Activated naive CD4-positive, alpha-beta T cell treated with anti-CD3 and anti-CD28 coated beads, Interleukin-2, amount 10 ng/mL, durations not matched to agents 7 days and 5 days (primary cell): ENCODE results near the gene ARHGEF2.
"Not testable (repeated sequence)": the region's sequence is repeated elsewhere in the genome, so short reads cannot be mapped to it uniquely, and the experiment has no call there.

ENCODE experiments used
- CTCF ChIA-PET: fragments of 350-600 bp; sonication (Branson Sonifier 250); formaldehyde crosslinking; loops from one replicate; lab custom pipeline; 2021; ENCODE audit warnings: antibody characterized with exemption; lab: Charles Lee
- DNase-seq: peaks from one replicate; pipeline ENCODE4 v3.0.0-alpha.2; 2020
- H3K27ac Mint-ChIP-seq: one replicate; pipeline ENCODE4 v1.8.0; 2021; ENCODE audit warnings: mild to moderate bottlenecking, moderate library complexity, mixed read lengths
- H3K27me3 Mint-ChIP-seq: one replicate; pipeline ENCODE4 v1.8.0; 2021; ENCODE audit warnings: mild to moderate bottlenecking, mixed read lengths
- H3K36me3 Mint-ChIP-seq: one replicate; pipeline ENCODE4 v1.8.0; 2021; ENCODE audit warnings: mixed read lengths
- H3K4me1 Mint-ChIP-seq: one replicate; pipeline ENCODE4 v1.8.0; 2021; ENCODE audit warnings: mixed read lengths
- H3K4me3 Mint-ChIP-seq: one replicate; pipeline ENCODE4 v1.8.0; 2021; ENCODE audit warnings: mild to moderate bottlenecking, moderate library complexity, mixed read lengths
- H3K9me3 Mint-ChIP-seq: one replicate; pipeline ENCODE4 v1.8.0; 2021; ENCODE audit warnings: mixed read lengths

The ARHGEF2 gene

GRCh38 chr1:156004843-156005584 is 26.7 kb upstream of the ARHGEF2 start:
- Mint-ChIP-seq H3K4me1 (peaks cover 40% of the 10 kb centered on the region), H3K9me3 (no peaks in the 10 kb centered on the region)
- DNase-seq = peak; percentile 49

GRCh38 chr1:156003923-156004188 is 25.5 kb upstream of the ARHGEF2 start:
- H3K27me3 Mint-ChIP-seq = peaks cover 17% of the 10 kb centered on the region
- H3K27ac Mint-ChIP-seq = no peak overlapping the region
- CTCF ChIA-PET = interaction anchor here (0.6 to 3.2 kb wide), 3 partner anchors 8 to 66 kb away, joined by 3 to 11 read pairs (median 3); no protein-coding TSS in a partner anchor
- peaks cover 19% of the 10 kb centered on the region for H3K36me3 Mint-ChIP-seq
- peaks cover 38% of the 10 kb centered on the region for H3K4me1 Mint-ChIP-seq
- no peaks in the 10 kb centered on the region for H3K9me3 Mint-ChIP-seq
- H3K4me3 Mint-ChIP-seq = no peak overlapping the region
- DNase-seq = no peak

More at GRCh38 chr1:156004843-156005584, 26.7 kb upstream of the ARHGEF2 start:
- Mint-ChIP-seq H3K4me3 (peak overlapping the region; percentile 38), H3K27ac (peak overlapping the region; percentile 86), H3K27me3 (peaks cover 17% of the 10 kb centered on the region), H3K36me3 (peaks cover 26% of the 10 kb centered on the region)
- CTCF ChIA-PET = interaction anchor here (0.7 to 3.2 kb wide), 2 partner anchors 15 to 128 kb away, joined by 3 to 11 read pairs; no protein-coding TSS in a partner anchor

- Mint-ChIP-seq H3K36me3 (peaks cover 12% of the 10 kb centered on the region), H3K9me3 (no peaks in the 10 kb centered on the region), H3K4me3 (no peak overlapping the region), H3K27ac (peak overlapping the region; percentile 68), H3K4me1 (peaks cover 34% of the 10 kb centered on the region), H3K27me3 (peaks cover 17% of the 10 kb centered on the region)
- no peak for DNase-seq
- CTCF ChIA-PET = interaction anchor here (0.6 to 3.2 kb wide), 4 partner anchors 12 to 724 kb away, joined by 3 to 11 read pairs (median 4); no protein-coding TSS in a partner anchor
These were observed 24.0 kb upstream of the ARHGEF2 start for GRCh38 chr1:156002188-156002911.

- no peak overlapping the region for H3K27ac Mint-ChIP-seq
- peaks cover 32% of the 10 kb centered on the region for H3K4me1 Mint-ChIP-seq
- H3K9me3 Mint-ChIP-seq = no peaks in the 10 kb centered on the region
- H3K36me3 Mint-ChIP-seq = peaks cover 5% of the 10 kb centered on the region
- DNase-seq = no peak
- H3K4me3 Mint-ChIP-seq = no peak overlapping the region
- CTCF ChIA-PET = interaction anchor here (0.6 to 1.8 kb wide), 3 partner anchors 64 to 725 kb away, joined by 3 to 5 read pairs (median 3); no protein-coding TSS in a partner anchor
- peaks cover 17% of the 10 kb centered on the region for H3K27me3 Mint-ChIP-seq
These were observed 23.4 kb upstream of the ARHGEF2 start for GRCh38 chr1:156001662-156002171.

- peaks cover 28% of the 10 kb centered on the region for H3K4me1 Mint-ChIP-seq
- H3K27me3 Mint-ChIP-seq = peaks cover 17% of the 10 kb centered on the region
- no peak overlapping the region for H3K4me3 Mint-ChIP-seq
- peaks cover 4% of the 10 kb centered on the region for H3K36me3 Mint-ChIP-seq
- H3K9me3 Mint-ChIP-seq = no peaks in the 10 kb centered on the region
- no peak for DNase-seq
- H3K27ac Mint-ChIP-seq = no peak overlapping the region
- CTCF ChIA-PET = interaction anchor here (0.7 to 2.4 kb wide), 4 partner anchors 11 to 66 kb away, joined by 3 to 11 read pairs (median 4); no protein-coding TSS in a partner anchor
These were observed 22.8 kb upstream of the ARHGEF2 start for GRCh38 chr1:156001021-156001661.

- no peak for DNase-seq
- Mint-ChIP-seq H3K36me3 (no peaks in the 10 kb centered on the region), H3K4me1 (peaks cover 25% of the 10 kb centered on the region), H3K27ac (no peak overlapping the region), H3K27me3 (peaks cover 23% of the 10 kb centered on the region), H3K4me3 (no peak overlapping the region), H3K9me3 (no peaks in the 10 kb centered on the region)
- CTCF ChIA-PET = interaction anchor here (2.4 kb wide), 1 partner anchor 10 kb away, joined by 11 read pairs; no protein-coding TSS in a partner anchor
These were observed 21.6 kb upstream of the ARHGEF2 start for GRCh38 chr1:155999964-156000363.

GRCh38 chr1:155996166-155996565 is 17.8 kb upstream of the ARHGEF2 start:
- H3K36me3 Mint-ChIP-seq = no peaks in the 10 kb centered on the region
- no peak overlapping the region for H3K4me3 Mint-ChIP-seq
- H3K9me3 Mint-ChIP-seq = no peaks in the 10 kb centered on the region
- H3K4me1 Mint-ChIP-seq = peaks cover 10% of the 10 kb centered on the region
- no peak for DNase-seq
- CTCF ChIA-PET = interaction anchor here (1.1 to 1.5 kb wide), 3 partner anchors 8 to 58 kb away, joined by 3 to 6 read pairs (median 3); no protein-coding TSS in a partner anchor
- no peak overlapping the region for H3K27ac Mint-ChIP-seq
- peaks cover 21% of the 10 kb centered on the region for H3K27me3 Mint-ChIP-seq

GRCh38 chr1:155993595-155993994 is 15.2 kb upstream of the ARHGEF2 start:
- Mint-ChIP-seq H3K27ac (no peak overlapping the region), H3K9me3 (no peaks in the 10 kb centered on the region), H3K4me3 (no peak overlapping the region), H3K27me3 (peaks cover 18% of the 10 kb centered on the region), H3K36me3 (no peaks in the 10 kb centered on the region), H3K4me1 (peaks cover 28% of the 10 kb centered on the region)
- no peak for DNase-seq
- CTCF ChIA-PET = interaction anchor here (7.6 kb wide), 1 partner anchor 55 kb away, joined by 130 read pairs; the partner anchor contains the start of gene RXFP4

GRCh38 chr1:155990005-155990739 is 11.8 kb upstream of the ARHGEF2 start:
- Mint-ChIP-seq H3K4me1 (peaks cover 22% of the 10 kb centered on the region), H3K27me3 (peaks cover 13% of the 10 kb centered on the region), H3K27ac (no peak overlapping the region), H3K4me3 (no peak overlapping the region), H3K9me3 (no peaks in the 10 kb centered on the region), H3K36me3 (no peaks in the 10 kb centered on the region)
- DNase-seq = no peak
- CTCF ChIA-PET = interaction anchor here (0.6 to 7.6 kb wide), 23 partner anchors 10 to 131 kb away, joined by 3 to 130 read pairs (median 6); partner anchors contain the start of genes ARHGEF2, KHDC4, RXFP4 and SYT11

GRCh38 chr1:155989242-155990004 is 11.1 kb upstream of the ARHGEF2 start:
- H3K9me3 Mint-ChIP-seq = no peaks in the 10 kb centered on the region
- no peaks in the 10 kb centered on the region for H3K36me3 Mint-ChIP-seq
- H3K4me3 Mint-ChIP-seq = no peak overlapping the region
- peaks cover 6% of the 10 kb centered on the region for H3K27me3 Mint-ChIP-seq
- CTCF ChIA-PET = interaction anchor here (0.6 to 7.6 kb wide), 23 partner anchors 9 to 130 kb away, joined by 3 to 130 read pairs (median 6); partner anchors contain the start of genes ARHGEF2, KHDC4, RXFP4 and SYT11
- peaks cover 20% of the 10 kb centered on the region for H3K4me1 Mint-ChIP-seq
- H3K27ac Mint-ChIP-seq = no peak overlapping the region
- peak; percentile 88 for DNase-seq

GRCh38 chr1:155984903-155985645 is 6.7 kb upstream of the ARHGEF2 start:
- H3K27me3 Mint-ChIP-seq, DNase-seq, H3K27ac Mint-ChIP-seq, H3K4me3 Mint-ChIP-seq, H3K9me3 Mint-ChIP-seq: not testable (repeated sequence)
- CTCF ChIA-PET = interaction anchor here (0.6 to 12.7 kb wide), 6 partner anchors 16 to 303 kb away, joined by 3 to 98 read pairs (median 4); partner anchors contain the start of genes KHDC4 and RXFP4
- Mint-ChIP-seq H3K4me1 (peaks cover 55% of the 10 kb centered on the region), H3K36me3 (peaks cover 11% of the 10 kb centered on the region)

- no peak overlapping the region for H3K4me3 Mint-ChIP-seq
- peaks cover 55% of the 10 kb centered on the region for H3K4me1 Mint-ChIP-seq
- H3K36me3 Mint-ChIP-seq = peaks cover 11% of the 10 kb centered on the region
- no peak overlapping the region for H3K27ac Mint-ChIP-seq
- CTCF ChIA-PET = interaction anchor here (0.6 to 12.7 kb wide), 6 partner anchors 16 to 303 kb away, joined by 3 to 98 read pairs (median 4); partner anchors contain the start of genes KHDC4 and RXFP4
- no peak for DNase-seq
- H3K27me3 Mint-ChIP-seq = no peaks in the 10 kb centered on the region
- H3K9me3 Mint-ChIP-seq = no peaks in the 10 kb centered on the region
These were observed 6.0 kb upstream of the ARHGEF2 start for GRCh38 chr1:155984341-155984740.
